ENCODE results near the gene SMIM23.
"Not testable (repeated sequence)": the region's sequence is repeated elsewhere in the genome, so short reads cannot be mapped to it uniquely, and the experiment has no call there.

SMIM23 gene

DNA sequence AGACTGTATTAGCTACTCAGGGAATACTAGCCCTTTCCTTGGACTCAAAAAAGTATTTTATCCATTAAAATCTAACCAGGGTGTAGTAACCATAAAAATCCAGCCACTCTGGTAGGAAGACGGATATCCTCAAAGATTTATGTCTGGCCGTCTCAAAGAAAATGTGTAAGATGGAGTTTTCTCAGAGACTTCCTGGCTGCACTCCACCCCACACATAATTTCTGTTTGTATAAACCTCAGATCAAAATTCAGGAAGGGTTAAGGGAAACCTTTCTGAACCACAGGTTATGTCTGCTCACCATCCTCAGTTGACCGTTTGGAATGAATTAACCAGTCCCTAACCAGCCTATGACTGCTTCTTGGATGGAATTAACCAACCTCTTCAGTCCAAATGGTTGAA lies 13.8 kb upstream of the SMIM23 start:
- no peak for DNase-seq (ENCODE audit: extremely low spot score)
- ChIA-PET CTCF (no interaction called here), POLR2A (no interaction called here)
- TF ChIP-seq ZNF384 (IDR thresholded peaks at IDR 0.05), result no peak

GRCh38 chr5:171773106-171773505 lies 12.5 kb upstream of the SMIM23 start:
- DNase-seq (ENCODE audit: extremely low spot score), result no peak
- ChIA-PET POLR2A (no interaction called here), CTCF (no interaction called here)
- TF ChIP-seq FOXA1 (IDR thresholded peaks at IDR 0.05) (no peak), PKNOX1 (IDR thresholded peaks at IDR 0.05) (no peak), HDGF (IDR thresholded peaks at IDR 0.05; ENCODE audit: borderline replicate concordance) (no peak), ELF4 (IDR thresholded peaks at IDR 0.05) (no peak), TARDBP (IDR thresholded peaks at IDR 0.05) (no peak), FOXM1 (IDR thresholded peaks at IDR 0.05; ENCODE audit: borderline replicate concordance) (no peak), LEF1 (IDR thresholded peaks at IDR 0.05; ENCODE audit: borderline replicate concordance) (no peak), SP1 (IDR thresholded peaks at IDR 0.05) (no peak), ARNT (IDR thresholded peaks at IDR 0.05) (no peak), NFRKB (IDR thresholded peaks at IDR 0.05) (no peak), CTBP1 (IDR thresholded peaks at IDR 0.05; ENCODE audit: borderline replicate concordance) (no peak), L3MBTL2 (conservative IDR thresholded peaks at IDR 0.05) (no peak)

- CTCF ChIA-PET, result no interaction called here
- POLR2A ChIA-PET, result no interaction called here
- no peak for DNase-seq (ENCODE audit: extremely low spot score)
- TF ChIP-seq CTBP1 (IDR thresholded peaks at IDR 0.05; ENCODE audit: borderline replicate concordance) (no peak), SUZ12 (IDR thresholded peaks at IDR 0.05) (no peak), NFRKB (IDR thresholded peaks at IDR 0.05) (no peak), SP1 (IDR thresholded peaks at IDR 0.05) (no peak)
Observed at GRCh38 chr5:171774418-171774817, 11.2 kb upstream of the SMIM23 start.

DNA sequence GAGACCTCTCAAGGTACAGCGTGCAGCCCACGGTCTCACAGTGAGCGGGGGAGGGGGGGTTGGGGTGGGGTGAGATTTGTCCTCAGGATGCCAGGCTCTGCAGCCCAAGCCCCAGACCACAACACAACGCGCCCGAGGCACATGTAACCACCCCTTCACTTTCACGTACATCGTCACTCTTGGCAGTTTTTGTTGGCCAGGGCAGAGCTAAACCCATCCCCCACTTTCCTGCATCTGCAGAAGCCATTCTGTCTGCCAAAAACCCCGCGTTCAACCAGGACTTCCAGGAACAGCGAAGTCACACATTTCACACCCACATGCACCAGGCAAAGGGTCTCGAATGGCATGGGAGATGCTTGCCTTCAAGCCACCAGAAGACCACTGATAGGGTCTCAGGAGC lies 9.4 kb upstream of the SMIM23 start:
- no peak for DNase-seq (ENCODE audit: extremely low spot score)
- ChIA-PET CTCF (no interaction called here), POLR2A (no interaction called here)

DNA sequence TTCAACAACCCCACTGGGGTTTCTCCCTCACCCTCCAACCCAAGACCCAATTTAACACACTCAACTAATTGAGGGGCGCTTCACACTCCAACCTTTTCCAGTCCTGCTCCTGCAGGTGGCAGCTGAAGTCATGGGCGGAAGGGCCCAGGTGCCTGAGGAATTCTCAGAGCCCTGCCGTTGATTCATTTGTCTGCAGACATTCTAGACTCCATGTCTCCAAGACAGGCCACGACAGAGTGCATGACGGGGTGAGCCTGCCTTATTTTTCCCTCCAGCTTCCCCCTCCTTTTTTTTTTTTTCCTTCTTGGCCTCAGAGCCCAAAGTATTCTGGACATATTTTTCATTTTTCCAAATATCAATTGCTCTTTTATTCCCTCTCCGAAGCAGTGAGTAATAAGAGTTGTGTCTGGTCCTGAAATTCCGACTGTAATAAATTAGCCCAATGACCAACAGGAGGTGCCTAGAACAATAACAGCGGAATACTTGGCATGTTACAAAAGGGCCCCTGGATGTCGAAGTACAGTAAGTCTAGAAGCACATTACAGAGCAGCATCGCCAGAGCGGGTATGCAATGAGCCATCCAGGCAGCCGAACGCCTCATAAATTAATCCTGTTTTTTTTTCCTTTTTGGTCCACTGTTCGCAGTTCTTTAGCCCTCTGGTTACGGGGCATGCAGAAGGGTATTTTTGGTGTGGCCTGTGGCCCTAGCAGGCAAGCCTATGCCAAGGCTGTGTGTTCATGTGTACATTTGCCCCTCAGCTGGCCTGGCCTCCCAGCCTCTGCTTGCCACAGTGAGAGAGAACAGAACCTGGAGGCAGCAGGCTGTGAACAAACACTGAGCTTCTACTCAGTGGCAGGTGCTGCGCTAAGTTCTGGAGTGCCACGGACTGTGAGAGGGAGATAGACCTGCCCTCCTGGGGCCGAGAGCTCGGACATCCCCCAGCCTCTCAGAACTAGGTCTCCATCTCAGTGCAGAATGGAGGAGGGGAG lies 8.6 kb upstream of the SMIM23 start:
- ChIA-PET CTCF (no interaction called here), POLR2A (no interaction called here)
- no peak for DNase-seq (ENCODE audit: extremely low spot score)
- no peak for TF ChIP-seq L3MBTL2 (conservative IDR thresholded peaks at IDR 0.05)
- no peak for TF ChIP-seq ZNF384 (IDR thresholded peaks at IDR 0.05)
- TF ChIP-seq SP1 (IDR thresholded peaks at IDR 0.05), result no peak
- no peak for TF ChIP-seq ARNT (IDR thresholded peaks at IDR 0.05)
- no peak for TF ChIP-seq FOXK2 (IDR thresholded peaks at IDR 0.05)
- TF ChIP-seq ELF4 (IDR thresholded peaks at IDR 0.05), result no peak
- no peak for TF ChIP-seq FOXM1 (IDR thresholded peaks at IDR 0.05; ENCODE audit: borderline replicate concordance)
- TF ChIP-seq CTBP1 (IDR thresholded peaks at IDR 0.05; ENCODE audit: borderline replicate concordance), result no peak
- TF ChIP-seq LEF1 (IDR thresholded peaks at IDR 0.05; ENCODE audit: borderline replicate concordance), result no peak

More for the DNA sequence above, 9.4 kb upstream of the SMIM23 start:
- TF ChIP-seq NFRKB (IDR thresholded peaks at IDR 0.05) (no peak), ARNT (IDR thresholded peaks at IDR 0.05) (no peak), ELF4 (IDR thresholded peaks at IDR 0.05) (no peak), HDGF (IDR thresholded peaks at IDR 0.05; ENCODE audit: borderline replicate concordance) (no peak), TARDBP (IDR thresholded peaks at IDR 0.05) (no peak), FOXA1 (IDR thresholded peaks at IDR 0.05) (no peak), L3MBTL2 (conservative IDR thresholded peaks at IDR 0.05) (no peak), FOXK2 (IDR thresholded peaks at IDR 0.05) (no peak), LEF1 (IDR thresholded peaks at IDR 0.05; ENCODE audit: borderline replicate concordance) (no peak), FOXM1 (IDR thresholded peaks at IDR 0.05; ENCODE audit: borderline replicate concordance) (no peak), SP1 (IDR thresholded peaks at IDR 0.05) (no peak), PKNOX1 (IDR thresholded peaks at IDR 0.05) (no peak), CTBP1 (IDR thresholded peaks at IDR 0.05; ENCODE audit: borderline replicate concordance) (no peak), ZNF384 (IDR thresholded peaks at IDR 0.05) (no peak), BHLHE40 (IDR thresholded peaks at IDR 0.05; ENCODE audit: borderline replicate concordance) (no peak), SUZ12 (IDR thresholded peaks at IDR 0.05) (no peak)

- DNase-seq (ENCODE audit: extremely low spot score); POLR2A ChIA-PET; CTCF ChIA-PET: not testable (repeated sequence)
Observed at GRCh38 chr5:171781744-171782143, 3.9 kb upstream of the SMIM23 start.

DNA sequence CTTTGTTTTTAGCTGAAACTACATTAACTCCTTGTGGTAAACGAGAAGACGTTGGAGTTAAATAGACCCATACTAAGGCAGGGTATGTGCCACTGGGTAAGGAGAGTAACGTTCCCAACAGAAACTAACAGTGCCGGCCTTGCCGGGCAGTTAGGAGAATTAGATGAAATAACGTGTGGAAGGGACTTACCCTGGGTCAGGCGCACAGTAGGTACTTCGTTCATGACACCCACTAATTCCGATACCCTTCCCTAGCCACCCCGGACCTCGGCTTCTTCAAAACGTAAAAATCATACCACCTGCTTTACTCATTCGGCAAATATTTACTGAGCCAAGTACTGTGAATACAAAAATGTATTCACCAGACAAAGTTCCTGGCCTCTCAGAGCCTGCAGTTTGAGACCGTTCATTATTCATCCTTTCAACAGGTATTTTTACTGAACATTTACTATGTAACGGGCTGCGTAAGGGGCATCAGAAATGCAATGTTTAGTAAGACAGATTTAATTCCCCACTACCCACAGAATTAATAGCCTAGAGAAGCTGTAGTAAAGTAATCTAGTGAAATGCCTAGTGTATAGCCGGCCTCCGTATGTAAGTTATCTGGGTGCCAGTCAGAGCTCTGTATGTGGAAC lies 3.2 kb upstream of the SMIM23 start:
- CTCF ChIA-PET, result no interaction called here
- DNase-seq (ENCODE audit: extremely low spot score), result no peak
- TF ChIP-seq ZNF384 (IDR thresholded peaks at IDR 0.05), result no peak
- no peak for TF ChIP-seq SP1 (IDR thresholded peaks at IDR 0.05)
- TF ChIP-seq LEF1 (IDR thresholded peaks at IDR 0.05; ENCODE audit: borderline replicate concordance), result no peak
- no peak for TF ChIP-seq FOXK2 (IDR thresholded peaks at IDR 0.05)
- no peak for TF ChIP-seq NFRKB (IDR thresholded peaks at IDR 0.05)
- POLR2A ChIA-PET, result no interaction called here

Measured in HEK293T (cell line).